SU-DHL-6 (cell line): Measurements from ENCODE around the gene RGN.

Experiments
- CTCF ChIP-seq: fragments of 200-600 bp; sonication (generic); IDR thresholded peaks from one replicate; pipeline ENCODE4 v1.5.1; 2017; ENCODE audit warnings: antibody characterized with exemption, mild to moderate bottlenecking, low read length, moderate library complexity; ENCODE audit not compliant: insufficient read depth, poor library complexity, severe bottlenecking
- EZH2phosphoT487 ChIP-seq: fragments of 200-600 bp; sonication (generic), shearing (Covaris generic); conservative IDR thresholded peaks from 2 replicates; pipeline ENCODE4 v1.6.1; 2018; ENCODE audit warnings: mild to moderate bottlenecking, antibody characterized with exemption, low read length, moderate library complexity, mixed read lengths

GRCh38 chrX:47091149-47091775, 13.0 kb downstream of the RGN start:
- TF ChIP-seq CTCF, result no peak
- no peak for TF ChIP-seq EZH2phosphoT487
